HG02763 (cell line): ENCODE data around the gene SSBP3.
"Not testable (repeated sequence)": the region's sequence is repeated elsewhere in the genome, so short reads cannot be mapped to it uniquely, and the experiment has no call there.

Source experiments
- ATAC-seq: cut with Tn5 transposase; IDR thresholded peaks from one replicate; pipeline ENCODE4 v1.9.1; 2021; ENCODE audit warnings: mild to moderate bottlenecking, moderate library complexity; ENCODE audit not compliant: unreplicated experiment

SSBP3 gene

GRCh38 chr1:54252371-54252936 lies 153.7 kb downstream of the SSBP3 start:
- no peak for ATAC-seq

GRCh38 chr1:54250670-54251069 lies 155.5 kb downstream of the SSBP3 start:
- no peak for ATAC-seq

GRCh38 chr1:54249819-54250435 lies 156.3 kb downstream of the SSBP3 start:
- ATAC-seq, result no peak

- no peak for ATAC-seq
These were observed 157.2 kb downstream of the SSBP3 start for GRCh38 chr1:54248966-54249365.

- ATAC-seq, result no peak
These were observed 158.2 kb downstream of the SSBP3 start for GRCh38 chr1:54247863-54248515.

- no peak for ATAC-seq
These were observed 160.0 kb downstream of the SSBP3 start for GRCh38 chr1:54246116-54246721.

GRCh38 chr1:54245501-54245900 lies 160.7 kb downstream of the SSBP3 start:
- no peak for ATAC-seq

GRCh38 chr1:54244655-54245054 lies 161.5 kb downstream of the SSBP3 start:
- ATAC-seq, result no peak

- no peak for ATAC-seq
These were observed 163.2 kb downstream of the SSBP3 start for GRCh38 chr1:54243022-54243421.

- ATAC-seq, result no peak
These were observed 164.8 kb downstream of the SSBP3 start for GRCh38 chr1:54241364-54241763.

GRCh38 chr1:54240741-54241335 lies 165.4 kb downstream of the SSBP3 start:
- no peak for ATAC-seq

- ATAC-seq, result no peak
These were observed 166.6 kb downstream of the SSBP3 start for GRCh38 chr1:54239631-54240031.

- ATAC-seq, result no peak
These were observed 167.2 kb downstream of the SSBP3 start for GRCh38 chr1:54239035-54239383.

GRCh38 chr1:54238353-54239034 lies 167.7 kb downstream of the SSBP3 start:
- no peak for ATAC-seq

- no peak for ATAC-seq
These were observed 168.6 kb downstream of the SSBP3 start for GRCh38 chr1:54237586-54237985.

- ATAC-seq, result no peak
These were observed 171.9 kb downstream of the SSBP3 start for GRCh38 chr1:54234284-54234683.

GRCh38 chr1:54233196-54233595 lies 173.0 kb downstream of the SSBP3 start:
- ATAC-seq, result not testable (repeated sequence)

GRCh38 chr1:54230507-54231339 lies 175.5 kb downstream of the SSBP3 start:
- ATAC-seq, result no peak

GRCh38 chr1:54229281-54229891 lies 176.8 kb downstream of the SSBP3 start:
- ATAC-seq, result no peak

- no peak for ATAC-seq
These were observed 177.5 kb downstream of the SSBP3 start for GRCh38 chr1:54228638-54229079.
